HEK293 (cell line): Measurements from ENCODE around the gene CHERP.

Source experiments
- BCL11A ChIP-seq: fragments of 450-650 bp; formaldehyde crosslinking; IDR thresholded peaks from 2 replicates; pipeline ENCODE4 v1.5.1; 2016; ENCODE audit warnings: low read depth, missing biosample characterization, missing genetic modification characterization
- EGR2 ChIP-seq: fragments of 450-650 bp; formaldehyde crosslinking; IDR thresholded peaks from 2 replicates; pipeline ENCODE4 v1.5.1; 2016; ENCODE audit warnings: low read depth, missing biosample characterization, missing genetic modification characterization
- GLIS1 ChIP-seq: fragments of 450-650 bp; formaldehyde crosslinking; IDR thresholded peaks from 2 replicates; pipeline ENCODE4 v1.5.1; 2016; ENCODE audit warnings: missing biosample characterization, missing genetic modification characterization
- KLF1 ChIP-seq: fragments of 450-650 bp; formaldehyde crosslinking; IDR thresholded peaks from 2 replicates; pipeline ENCODE4 v1.5.1; 2016; ENCODE audit warnings: missing biosample characterization, missing genetic modification characterization
- KLF16 ChIP-seq: fragments of 450-650 bp; formaldehyde crosslinking; IDR thresholded peaks from 2 replicates; pipeline ENCODE4 v1.5.1; 2017; ENCODE audit warnings: missing biosample characterization, missing genetic modification characterization
- KLF8 ChIP-seq: fragments of 450-650 bp; formaldehyde crosslinking; IDR thresholded peaks from 2 replicates; pipeline ENCODE4 v1.5.1; 2016; ENCODE audit warnings: missing biosample characterization, missing genetic modification characterization
- OSR2 ChIP-seq: fragments of 450-650 bp; formaldehyde crosslinking; IDR thresholded peaks from 2 replicates; pipeline ENCODE4 v1.5.1; 2016; ENCODE audit warnings: missing biosample characterization, missing genetic modification characterization
- SP7 ChIP-seq: fragments of 450-650 bp; formaldehyde crosslinking; IDR thresholded peaks from 2 replicates; pipeline ENCODE4 v1.5.1; 2016; ENCODE audit warnings: missing biosample characterization, missing genetic modification characterization
- ZBTB17 ChIP-seq: fragments of 450-650 bp; formaldehyde crosslinking; IDR thresholded peaks from 2 replicates; pipeline ENCODE4 v1.5.1; 2016; ENCODE audit warnings: missing biosample characterization, missing genetic modification characterization
- ZBTB20 ChIP-seq: fragments of 450-650 bp; formaldehyde crosslinking; IDR thresholded peaks from 2 replicates; pipeline ENCODE4 v1.5.1; 2016; ENCODE audit warnings: missing biosample characterization, missing genetic modification characterization
- ZEB2 ChIP-seq: fragments of 450-650 bp; formaldehyde crosslinking; IDR thresholded peaks from 2 replicates; pipeline ENCODE4 v1.5.1; 2016; ENCODE audit warnings: missing biosample characterization, missing genetic modification characterization
- ZFP41 ChIP-seq: fragments of 450-650 bp; formaldehyde crosslinking; IDR thresholded peaks from 2 replicates; pipeline ENCODE4 v1.5.1; 2016; ENCODE audit warnings: missing biosample characterization, missing genetic modification characterization, borderline replicate concordance
- ZNF132 ChIP-seq: fragments of 450-650 bp; formaldehyde crosslinking; IDR thresholded peaks from 2 replicates; pipeline ENCODE4 v1.5.1; 2017; ENCODE audit warnings: missing biosample characterization, missing genetic modification characterization, borderline replicate concordance
- ZNF561 ChIP-seq: fragments of 450-650 bp; IDR thresholded peaks from 2 replicates; pipeline ENCODE4 v1.5.1; 2018; ENCODE audit warnings: missing biosample characterization, missing genetic modification characterization, borderline replicate concordance
- ZNF629 ChIP-seq: fragments of 450-650 bp; formaldehyde crosslinking; IDR thresholded peaks from 2 replicates; pipeline ENCODE4 v1.5.1; 2017; ENCODE audit warnings: missing biosample characterization, missing genetic modification characterization
- ZNF843 ChIP-seq: fragments of 450-650 bp; formaldehyde crosslinking; IDR thresholded peaks from 2 replicates; pipeline ENCODE4 v1.5.1; 2016; ENCODE audit warnings: missing biosample characterization, missing genetic modification characterization
- TF ChIP-seq, protein P1 (sequence below): fragments of 450-650 bp; formaldehyde crosslinking; IDR thresholded peaks from 2 replicates; pipeline ENCODE4 v1.5.1; 2016; ENCODE audit warnings: missing biosample characterization, missing genetic modification characterization
- TF ChIP-seq, protein P2 (sequence below): IDR thresholded peaks from 2 replicates; pipeline ENCODE4 v1.6.1; 2011; ENCODE audit warnings: mild to moderate bottlenecking, low read depth, low read length, borderline replicate concordance
- TF ChIP-seq, protein P3 (sequence below): fragments of 450-650 bp; IDR thresholded peaks from 2 replicates; pipeline ENCODE4 v1.5.1; 2018; ENCODE audit warnings: missing biosample characterization, mild to moderate bottlenecking, missing genetic modification characterization
- TF ChIP-seq, protein P4 (sequence below): fragments of 450-650 bp; formaldehyde crosslinking; IDR thresholded peaks from 2 replicates; pipeline ENCODE4 v1.5.1; 2016; ENCODE audit warnings: missing biosample characterization, missing genetic modification characterization
- TF ChIP-seq, protein P5 (sequence below): fragments of 450-650 bp; formaldehyde crosslinking; optimal IDR thresholded peaks from 2 replicates; pipeline ENCODE3; 2016; ENCODE audit warnings: missing biosample characterization, mild to moderate bottlenecking, missing genetic modification characterization
- TF ChIP-seq, protein P6 (sequence below): fragments of 450-650 bp; formaldehyde crosslinking; conservative IDR thresholded peaks from 2 replicates; pipeline ENCODE4 v1.5.1; 2016; ENCODE audit warnings: low read depth, missing biosample characterization, missing genetic modification characterization
- TF ChIP-seq, protein P7 (sequence below): fragments of 450-650 bp; formaldehyde crosslinking; IDR thresholded peaks from 2 replicates; pipeline ENCODE4 v1.5.1; 2016; ENCODE audit warnings: missing biosample characterization, missing genetic modification characterization

The CHERP gene

DNA sequence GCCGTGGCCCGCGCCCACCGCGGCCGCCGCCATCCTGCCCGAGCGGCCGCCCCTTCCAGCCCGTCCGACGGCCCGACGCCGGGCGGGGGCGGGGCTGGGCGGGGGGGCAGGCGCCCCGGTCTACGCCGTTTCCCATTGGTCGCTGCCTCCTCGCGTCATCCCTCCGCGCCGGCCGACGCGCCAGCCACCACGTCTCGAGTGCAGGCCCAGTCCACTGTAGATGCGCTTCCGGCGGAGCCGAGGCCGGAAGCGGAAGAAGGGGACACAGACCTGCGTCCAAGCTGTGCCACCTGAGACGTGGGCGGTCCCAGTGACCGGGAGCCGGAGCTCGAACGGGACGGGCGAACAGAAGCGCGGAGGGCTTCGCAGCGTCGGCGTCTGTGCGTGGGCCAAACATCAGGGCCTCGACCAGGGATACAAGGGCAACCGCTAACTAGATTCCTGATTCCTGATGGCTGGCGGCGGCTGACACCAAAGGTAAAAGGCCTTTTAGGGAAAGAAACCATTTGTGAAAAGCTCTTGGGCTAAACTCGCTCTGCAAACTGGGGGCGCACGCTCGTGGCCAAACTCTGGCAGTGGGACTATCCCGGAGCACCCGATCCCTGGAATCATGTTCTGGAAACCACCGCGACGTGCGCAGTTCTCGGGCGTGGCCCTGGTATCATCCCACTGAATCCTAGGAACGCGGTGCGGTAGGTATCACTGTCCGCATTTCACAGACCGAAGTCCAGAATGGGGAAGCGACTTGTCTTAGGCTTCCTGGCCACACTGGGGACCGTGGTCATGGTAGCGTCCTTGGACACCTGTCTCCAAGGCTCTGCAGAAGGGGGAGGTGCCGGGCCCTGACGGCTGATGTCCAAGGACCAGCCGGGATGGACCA is 30.3 kb upstream of the CHERP start, which contains the start of gene SLC35E1 (continued):
- TF ChIP-seq, protein P1, sequence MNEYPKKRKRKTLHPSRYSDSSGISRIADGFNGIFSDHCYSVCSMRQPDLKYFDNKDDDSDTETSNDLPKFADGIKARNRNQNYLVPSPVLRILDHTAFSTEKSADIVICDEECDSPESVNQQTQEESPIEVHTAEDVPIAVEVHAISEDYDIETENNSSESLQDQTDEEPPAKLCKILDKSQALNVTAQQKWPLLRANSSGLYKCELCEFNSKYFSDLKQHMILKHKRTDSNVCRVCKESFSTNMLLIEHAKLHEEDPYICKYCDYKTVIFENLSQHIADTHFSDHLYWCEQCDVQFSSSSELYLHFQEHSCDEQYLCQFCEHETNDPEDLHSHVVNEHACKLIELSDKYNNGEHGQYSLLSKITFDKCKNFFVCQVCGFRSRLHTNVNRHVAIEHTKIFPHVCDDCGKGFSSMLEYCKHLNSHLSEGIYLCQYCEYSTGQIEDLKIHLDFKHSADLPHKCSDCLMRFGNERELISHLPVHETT (tag by site-specific recombination) = 0 out of 2 replicates have a peak, but pooled peaks have one; percentile 49
- TF ChIP-seq, protein P2, sequence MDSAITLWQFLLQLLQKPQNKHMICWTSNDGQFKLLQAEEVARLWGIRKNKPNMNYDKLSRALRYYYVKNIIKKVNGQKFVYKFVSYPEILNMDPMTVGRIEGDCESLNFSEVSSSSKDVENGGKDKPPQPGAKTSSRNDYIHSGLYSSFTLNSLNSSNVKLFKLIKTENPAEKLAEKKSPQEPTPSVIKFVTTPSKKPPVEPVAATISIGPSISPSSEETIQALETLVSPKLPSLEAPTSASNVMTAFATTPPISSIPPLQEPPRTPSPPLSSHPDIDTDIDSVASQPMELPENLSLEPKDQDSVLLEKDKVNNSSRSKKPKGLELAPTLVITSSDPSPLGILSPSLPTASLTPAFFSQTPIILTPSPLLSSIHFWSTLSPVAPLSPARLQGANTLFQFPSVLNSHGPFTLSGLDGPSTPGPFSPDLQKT = peak; percentile 73; the same call in 1 of the 2 replicates
- TF ChIP-seq OSR2 (tag by site-specific recombination) (peak; percentile 74), GLIS1 (tag by site-specific recombination) (peak; percentile 47; the same call in 1 of the 2 replicates), KLF1 (0 out of 2 replicates have a peak, but pooled peaks have one; percentile 27), ZNF132 (tag by site-specific recombination) (no peak), SP7 (tag by site-specific recombination) (peak; percentile 71), ZNF843 (tag by site-specific recombination) (peak; percentile 20; the same call in 1 of the 2 replicates), ZFP41 (no peak), KLF8 (tag by site-specific recombination) (peak; percentile 84), ZEB2 (tag by site-specific recombination) (peak; percentile 83), EGR2 (tag by site-specific recombination) (peak; percentile 85), ZBTB17 (peak; percentile 79), KLF16 (tag by site-specific recombination) (peak; percentile 87), BCL11A (peak; percentile 54; the same call in 1 of the 2 replicates), ZBTB20 (tag by site-specific recombination) (no peak; the same call in 1 of the 2 replicates), ZNF629 (tag by site-specific recombination) (peak; percentile 96), ZNF561 (tag by site-specific recombination) (peak; percentile 65)
- TF ChIP-seq, protein P3, sequence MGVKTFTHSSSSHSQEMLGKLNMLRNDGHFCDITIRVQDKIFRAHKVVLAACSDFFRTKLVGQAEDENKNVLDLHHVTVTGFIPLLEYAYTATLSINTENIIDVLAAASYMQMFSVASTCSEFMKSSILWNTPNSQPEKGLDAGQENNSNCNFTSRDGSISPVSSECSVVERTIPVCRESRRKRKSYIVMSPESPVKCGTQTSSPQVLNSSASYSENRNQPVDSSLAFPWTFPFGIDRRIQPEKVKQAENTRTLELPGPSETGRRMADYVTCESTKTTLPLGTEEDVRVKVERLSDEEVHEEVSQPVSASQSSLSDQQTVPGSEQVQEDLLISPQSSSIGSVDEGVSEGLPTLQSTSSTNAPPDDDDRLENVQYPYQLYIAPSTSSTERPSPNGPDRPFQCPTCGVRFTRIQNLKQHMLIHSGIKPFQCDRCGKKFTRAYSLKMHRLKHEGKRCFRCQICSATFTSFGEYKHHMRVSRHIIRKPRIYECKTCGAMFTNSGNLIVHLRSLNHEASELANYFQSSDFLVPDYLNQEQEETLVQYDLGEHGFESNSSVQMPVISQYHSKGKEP (tag by site-specific recombination) = no peak
- TF ChIP-seq, protein P4, sequence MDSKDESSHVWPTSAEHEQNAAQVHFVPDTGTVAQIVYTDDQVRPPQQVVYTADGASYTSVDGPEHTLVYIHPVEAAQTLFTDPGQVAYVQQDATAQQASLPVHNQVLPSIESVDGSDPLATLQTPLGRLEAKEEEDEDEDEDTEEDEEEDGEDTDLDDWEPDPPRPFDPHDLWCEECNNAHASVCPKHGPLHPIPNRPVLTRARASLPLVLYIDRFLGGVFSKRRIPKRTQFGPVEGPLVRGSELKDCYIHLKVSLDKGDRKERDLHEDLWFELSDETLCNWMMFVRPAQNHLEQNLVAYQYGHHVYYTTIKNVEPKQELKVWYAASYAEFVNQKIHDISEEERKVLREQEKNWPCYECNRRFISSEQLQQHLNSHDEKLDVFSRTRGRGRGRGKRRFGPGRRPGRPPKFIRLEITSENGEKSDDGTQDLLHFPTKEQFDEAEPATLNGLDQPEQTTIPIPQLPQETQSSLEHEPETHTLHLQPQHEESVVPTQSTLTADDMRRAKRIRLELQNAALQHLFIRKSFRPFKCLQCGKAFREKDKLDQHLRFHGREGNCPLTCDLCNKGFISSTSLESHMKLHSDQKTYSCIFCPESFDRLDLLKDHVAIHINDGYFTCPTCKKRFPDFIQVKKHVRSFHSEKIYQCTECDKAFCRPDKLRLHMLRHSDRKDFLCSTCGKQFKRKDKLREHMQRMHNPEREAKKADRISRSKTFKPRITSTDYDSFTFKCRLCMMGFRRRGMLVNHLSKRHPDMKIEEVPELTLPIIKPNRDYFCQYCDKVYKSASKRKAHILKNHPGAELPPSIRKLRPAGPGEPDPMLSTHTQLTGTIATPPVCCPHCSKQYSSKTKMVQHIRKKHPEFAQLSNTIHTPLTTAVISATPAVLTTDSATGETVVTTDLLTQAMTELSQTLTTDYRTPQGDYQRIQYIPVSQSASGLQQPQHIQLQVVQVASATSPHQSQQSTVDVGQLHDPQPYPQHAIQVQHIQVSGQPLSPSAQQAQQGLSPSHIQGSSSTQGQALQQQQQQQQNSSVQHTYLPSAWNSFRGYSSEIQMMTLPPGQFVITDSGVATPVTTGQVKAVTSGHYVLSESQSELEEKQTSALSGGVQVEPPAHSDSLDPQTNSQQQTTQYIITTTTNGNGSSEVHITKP = peak; percentile 83
- TF ChIP-seq, protein P5, sequence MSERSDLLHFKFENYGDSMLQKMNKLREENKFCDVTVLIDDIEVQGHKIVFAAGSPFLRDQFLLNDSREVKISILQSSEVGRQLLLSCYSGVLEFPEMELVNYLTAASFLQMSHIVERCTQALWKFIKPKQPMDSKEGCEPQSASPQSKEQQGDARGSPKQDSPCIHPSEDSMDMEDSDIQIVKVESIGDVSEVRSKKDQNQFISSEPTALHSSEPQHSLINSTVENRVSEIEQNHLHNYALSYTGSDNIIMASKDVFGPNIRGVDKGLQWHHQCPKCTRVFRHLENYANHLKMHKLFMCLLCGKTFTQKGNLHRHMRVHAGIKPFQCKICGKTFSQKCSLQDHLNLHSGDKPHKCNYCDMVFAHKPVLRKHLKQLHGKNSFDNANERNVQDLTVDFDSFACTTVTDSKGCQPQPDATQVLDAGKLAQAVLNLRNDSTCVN (tag by site-specific recombination) = peak; percentile 12
- TF ChIP-seq, protein P6, sequence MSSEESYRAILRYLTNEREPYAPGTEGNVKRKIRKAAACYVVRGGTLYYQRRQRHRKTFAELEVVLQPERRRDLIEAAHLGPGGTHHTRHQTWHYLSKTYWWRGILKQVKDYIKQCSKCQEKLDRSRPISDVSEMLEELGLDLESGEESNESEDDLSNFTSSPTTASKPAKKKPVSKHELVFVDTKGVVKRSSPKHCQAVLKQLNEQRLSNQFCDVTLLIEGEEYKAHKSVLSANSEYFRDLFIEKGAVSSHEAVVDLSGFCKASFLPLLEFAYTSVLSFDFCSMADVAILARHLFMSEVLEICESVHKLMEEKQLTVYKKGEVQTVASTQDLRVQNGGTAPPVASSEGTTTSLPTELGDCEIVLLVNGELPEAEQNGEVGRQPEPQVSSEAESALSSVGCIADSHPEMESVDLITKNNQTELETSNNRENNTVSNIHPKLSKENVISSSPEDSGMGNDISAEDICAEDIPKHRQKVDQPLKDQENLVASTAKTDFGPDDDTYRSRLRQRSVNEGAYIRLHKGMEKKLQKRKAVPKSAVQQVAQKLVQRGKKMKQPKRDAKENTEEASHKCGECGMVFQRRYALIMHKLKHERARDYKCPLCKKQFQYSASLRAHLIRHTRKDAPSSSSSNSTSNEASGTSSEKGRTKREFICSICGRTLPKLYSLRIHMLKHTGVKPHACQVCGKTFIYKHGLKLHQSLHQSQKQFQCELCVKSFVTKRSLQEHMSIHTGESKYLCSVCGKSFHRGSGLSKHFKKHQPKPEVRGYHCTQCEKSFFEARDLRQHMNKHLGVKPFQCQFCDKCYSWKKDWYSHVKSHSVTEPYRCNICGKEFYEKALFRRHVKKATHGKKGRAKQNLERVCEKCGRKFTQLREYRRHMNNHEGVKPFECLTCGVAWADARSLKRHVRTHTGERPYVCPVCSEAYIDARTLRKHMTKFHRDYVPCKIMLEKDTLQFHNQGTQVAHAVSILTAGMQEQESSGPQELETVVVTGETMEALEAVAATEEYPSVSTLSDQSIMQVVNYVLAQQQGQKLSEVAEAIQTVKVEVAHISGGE (tag by site-specific recombination) = peak; percentile 98
- TF ChIP-seq, protein P7, sequence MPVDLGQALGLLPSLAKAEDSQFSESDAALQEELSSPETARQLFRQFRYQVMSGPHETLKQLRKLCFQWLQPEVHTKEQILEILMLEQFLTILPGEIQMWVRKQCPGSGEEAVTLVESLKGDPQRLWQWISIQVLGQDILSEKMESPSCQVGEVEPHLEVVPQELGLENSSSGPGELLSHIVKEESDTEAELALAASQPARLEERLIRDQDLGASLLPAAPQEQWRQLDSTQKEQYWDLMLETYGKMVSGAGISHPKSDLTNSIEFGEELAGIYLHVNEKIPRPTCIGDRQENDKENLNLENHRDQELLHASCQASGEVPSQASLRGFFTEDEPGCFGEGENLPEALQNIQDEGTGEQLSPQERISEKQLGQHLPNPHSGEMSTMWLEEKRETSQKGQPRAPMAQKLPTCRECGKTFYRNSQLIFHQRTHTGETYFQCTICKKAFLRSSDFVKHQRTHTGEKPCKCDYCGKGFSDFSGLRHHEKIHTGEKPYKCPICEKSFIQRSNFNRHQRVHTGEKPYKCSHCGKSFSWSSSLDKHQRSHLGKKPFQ = no peak
